IgD-negative memory B cell (primary cell): ENCODE results near the gene SPEF1. TPM values are rescaled to one million over a fixed set of nuclear protein-coding genes. Genes with fewer than 3 reads are reported as not detected.

ENCODE experiments used
- H3K27ac Mint-ChIP-seq, 3 donors: one replicate each; pipeline ENCODE4 v1.8.0; 2020 to 2022; ENCODE audit warnings: mild to moderate bottlenecking in 3 of 3, mixed read lengths in 3 of 3, moderate library complexity in 1 of 3
- H3K27me3 Mint-ChIP-seq: one replicate; pipeline ENCODE4 v1.8.0; 2021; ENCODE audit warnings: mixed read lengths
- H3K36me3 Mint-ChIP-seq: one replicate; pipeline ENCODE4 v1.8.0; 2020; ENCODE audit warnings: mild to moderate bottlenecking, mixed read lengths
- H3K4me1 Mint-ChIP-seq, 3 donors: one replicate each; pipeline ENCODE4 v1.8.0; 2020 to 2022; ENCODE audit warnings: mixed read lengths in 3 of 3, mild to moderate bottlenecking in 1 of 3
- H3K4me3 Mint-ChIP-seq, 4 donors: one replicate each; pipeline ENCODE4 v1.8.0; 2020 to 2022; ENCODE audit warnings: mild to moderate bottlenecking in 4 of 4, mixed read lengths in 4 of 4, moderate library complexity in 3 of 4
- H3K9me3 Mint-ChIP-seq, 3 donors: one replicate each; pipeline ENCODE4 v1.8.0; 2020 to 2021; ENCODE audit warnings: mixed read lengths in 3 of 3, mild to moderate bottlenecking in 1 of 3
- polyA plus RNA-seq: library from polyadenylated mRNA; unstranded; fragments of 300-500 nt; fragmentation: Illumina TruSeq; gene quantifications from one replicate; pipeline ENCODE4 v1.2.3, GENCODE V29; 2021

SPEF1 gene
- polyA plus RNA-seq, 1 donor from 2014 or later, result not detected

- Mint-ChIP-seq H3K4me3 (no peak overlapping the region), H3K4me1 (peaks cover 3 to 10% (median 5%) of the 10 kb centered on the region in 3 donors), H3K36me3 (no peaks in the 10 kb centered on the region), H3K9me3 (no peaks in the 10 kb centered on the region), H3K27me3 (no peaks in the 10 kb centered on the region), H3K27ac (no peak overlapping the region)
Measured at GRCh38 chr20:3755814-3756480, 25.3 kb downstream of the SPEF1 start.

GRCh38 chr20:3755269-3755668 is 26.0 kb downstream of the SPEF1 start:
- Mint-ChIP-seq H3K4me3 (no peak overlapping the region), H3K9me3 (no peaks in the 10 kb centered on the region), H3K27me3 (no peaks in the 10 kb centered on the region), H3K27ac (no peak overlapping the region), H3K4me1 (peaks cover 0 to 10% (median 5%) of the 10 kb centered on the region in 3 donors), H3K36me3 (no peaks in the 10 kb centered on the region)

- Mint-ChIP-seq H3K9me3 (no peaks in the 10 kb centered on the region), H3K4me3 (no peak overlapping the region), H3K27me3 (no peaks in the 10 kb centered on the region), H3K27ac (no peak overlapping the region), H3K4me1 (peaks cover 0 to 10% (median 5%) of the 10 kb centered on the region in 3 donors), H3K36me3 (no peaks in the 10 kb centered on the region)
Measured at GRCh38 chr20:3754276-3754630, 27.0 kb downstream of the SPEF1 start.

- H3K27ac Mint-ChIP-seq, result no peak overlapping the region
Measured at GRCh38 chr20:3753501-3754275, 27.6 kb downstream of the SPEF1 start.

GRCh38 chr20:3753098-3753497 is 28.1 kb downstream of the SPEF1 start:
- H3K36me3 Mint-ChIP-seq, result no peaks in the 10 kb centered on the region
- peak overlapping the region in 1 of 3 donors; percentile 35 for H3K27ac Mint-ChIP-seq
- H3K4me3 Mint-ChIP-seq, result peak overlapping the region in 1 of 4 donors; percentile 60
- peaks cover 2% of the 10 kb centered on the region for H3K27me3 Mint-ChIP-seq
- no peaks in the 10 kb centered on the region for H3K9me3 Mint-ChIP-seq
- H3K4me1 Mint-ChIP-seq, result peaks cover 0 to 10% (median 5%) of the 10 kb centered on the region in 3 donors

More at GRCh38 chr20:3753501-3754275, 27.6 kb downstream of the SPEF1 start:
- Mint-ChIP-seq H3K4me1 (peaks cover 0 to 10% (median 5%) of the 10 kb centered on the region in 3 donors), H3K36me3 (no peaks in the 10 kb centered on the region), H3K9me3 (no peaks in the 10 kb centered on the region), H3K4me3 (no peak overlapping the region), H3K27me3 (peaks cover under 1% of the 10 kb centered on the region)

- Mint-ChIP-seq H3K4me3 (peak overlapping the region in 3 of 4 donors; percentile 49 to 85 (median 60)), H3K4me1 (peaks cover 0 to 10% (median 5%) of the 10 kb centered on the region in 3 donors), H3K27ac (peak overlapping the region in 2 of 3 donors; percentile 34 to 68), H3K27me3 (peaks cover 2% of the 10 kb centered on the region), H3K36me3 (no peaks in the 10 kb centered on the region), H3K9me3 (no peaks in the 10 kb centered on the region)
Measured at GRCh38 chr20:3752386-3752759, 28.9 kb downstream of the SPEF1 start.

GRCh38 chr20:3751675-3752385 is 29.4 kb downstream of the SPEF1 start:
- peak overlapping the region in 1 of 3 donors; percentile 34 for H3K27ac Mint-ChIP-seq
- H3K27me3 Mint-ChIP-seq, result peaks cover 2% of the 10 kb centered on the region
- no peaks in the 10 kb centered on the region for H3K9me3 Mint-ChIP-seq

GRCh38 chr20:3751305-3751674 is 30.0 kb downstream of the SPEF1 start:
- no peaks in the 10 kb centered on the region for H3K9me3 Mint-ChIP-seq
- H3K4me1 Mint-ChIP-seq, result peaks cover 0 to 10% (median 5%) of the 10 kb centered on the region in 3 donors
- peaks cover 4% of the 10 kb centered on the region for H3K27me3 Mint-ChIP-seq
- peak overlapping the region in 2 of 4 donors; percentile 12 to 67 for H3K4me3 Mint-ChIP-seq
- no peak overlapping the region for H3K27ac Mint-ChIP-seq
- no peaks in the 10 kb centered on the region for H3K36me3 Mint-ChIP-seq

More at GRCh38 chr20:3751675-3752385, 29.4 kb downstream of the SPEF1 start:
- H3K4me3 Mint-ChIP-seq, result peak overlapping the region; percentile 18 to 85 (median 48)
- no peaks in the 10 kb centered on the region for H3K36me3 Mint-ChIP-seq
- peaks cover 0 to 10% (median 5%) of the 10 kb centered on the region in 3 donors for H3K4me1 Mint-ChIP-seq

- Mint-ChIP-seq H3K9me3 (no peaks in the 10 kb centered on the region), H3K27ac (no peak overlapping the region), H3K4me1 (peaks cover 0 to 10% (median 5%) of the 10 kb centered on the region in 3 donors), H3K4me3 (no peak overlapping the region), H3K27me3 (peaks cover 8% of the 10 kb centered on the region), H3K36me3 (no peaks in the 10 kb centered on the region)
Measured at GRCh38 chr20:3749689-3750531, 31.3 kb downstream of the SPEF1 start.

- peaks cover 15% of the 10 kb centered on the region for H3K27me3 Mint-ChIP-seq
- peaks cover 0 to 13% (median 5%) of the 10 kb centered on the region in 3 donors for H3K4me1 Mint-ChIP-seq
- H3K27ac Mint-ChIP-seq, result no peak overlapping the region
- H3K9me3 Mint-ChIP-seq, result peaks cover 0 to 1% (median 0%) of the 10 kb centered on the region in 3 donors
- H3K36me3 Mint-ChIP-seq, result no peaks in the 10 kb centered on the region
- H3K4me3 Mint-ChIP-seq, result no peak overlapping the region
Measured at GRCh38 chr20:3749087-3749688, 32.1 kb downstream of the SPEF1 start.

- H3K27ac Mint-ChIP-seq, result no peak overlapping the region
- peaks cover 0 to 11% (median 3%) of the 10 kb centered on the region in 3 donors for H3K4me1 Mint-ChIP-seq
- H3K9me3 Mint-ChIP-seq, result peaks cover 0 to 2% (median 0%) of the 10 kb centered on the region in 3 donors
- H3K4me3 Mint-ChIP-seq, result no peak overlapping the region
- H3K27me3 Mint-ChIP-seq, result peaks cover 16% of the 10 kb centered on the region
- H3K36me3 Mint-ChIP-seq, result no peaks in the 10 kb centered on the region
Measured at GRCh38 chr20:3748073-3748472, 33.2 kb downstream of the SPEF1 start.

GRCh38 chr20:3747471-3747870 is 33.8 kb downstream of the SPEF1 start:
- Mint-ChIP-seq H3K4me3 (peak overlapping the region in 2 of 4 donors; percentile 5 to 11), H3K27ac (no peak overlapping the region), H3K36me3 (no peaks in the 10 kb centered on the region), H3K9me3 (peaks cover 0 to 2% (median 0%) of the 10 kb centered on the region in 3 donors), H3K27me3 (peaks cover 16% of the 10 kb centered on the region), H3K4me1 (peaks cover 0 to 8% (median 0%) of the 10 kb centered on the region in 3 donors)

- no peak overlapping the region for H3K27ac Mint-ChIP-seq
- H3K9me3 Mint-ChIP-seq, result peaks cover 0 to 2% (median 0%) of the 10 kb centered on the region in 3 donors
- H3K4me3 Mint-ChIP-seq, result peak overlapping the region in 1 of 4 donors; percentile 12
- peaks cover 17% of the 10 kb centered on the region for H3K27me3 Mint-ChIP-seq
- no peaks in the 10 kb centered on the region for H3K36me3 Mint-ChIP-seq
- peaks cover 0 to 3% (median 0%) of the 10 kb centered on the region in 3 donors for H3K4me1 Mint-ChIP-seq
Measured at GRCh38 chr20:3745686-3746173, 35.5 kb downstream of the SPEF1 start.
